GM12873 (cell line): ENCODE results near the gene MTR.

Source experiments
- CTCF ChIP-seq: IDR thresholded peaks from 2 replicates; pipeline ENCODE4 v1.5.1; 2012; ENCODE audit warnings: low read depth, mild to moderate bottlenecking, moderate library complexity, low read length, control low read depth; ENCODE audit not compliant: insufficient read depth; ENCODE audit errors: missing control alignments

MTR gene

GRCh38 chr1:236753516-236753915 lies 41.6 kb upstream of the MTR start:
- peak; percentile 48 for TF ChIP-seq CTCF

- no peak for TF ChIP-seq CTCF
These were observed 41.1 kb upstream of the MTR start for GRCh38 chr1:236753964-236754363.

GRCh38 chr1:236754525-236755210 lies 40.4 kb upstream of the MTR start:
- no peak for TF ChIP-seq CTCF

GRCh38 chr1:236757640-236758039 lies 37.5 kb upstream of the MTR start:
- TF ChIP-seq CTCF: no peak

- TF ChIP-seq CTCF: peak; percentile 81
These were observed 35.7 kb upstream of the MTR start for GRCh38 chr1:236759252-236759859.

- TF ChIP-seq CTCF: no peak
These were observed 34.6 kb upstream of the MTR start for GRCh38 chr1:236760480-236760879.

- no peak for TF ChIP-seq CTCF
These were observed 34.1 kb upstream of the MTR start for GRCh38 chr1:236760986-236761385.
